Subcutaneous adipose tissue (tissue), 4 donors: ENCODE results near the gene ADGRG4. TPM values are rescaled to one million over a fixed set of nuclear protein-coding genes. Genes with fewer than 3 reads are reported as not detected.

ENCODE experiments used
- CTCF ChIP-seq: fragments of 450-650 bp; IDR thresholded peaks from one replicate; pipeline ENCODE4 v1.5.1; 2016; ENCODE audit warnings: low read depth, mild to moderate bottlenecking, control low read depth, antibody characterized with exemption, moderate library complexity
- total RNA-seq, 4 donors: library from RNA; depleted of rRNA; stranded (reverse); fragments of >200 nt; gene quantifications; one replicate each; pipeline ENCODE4 v1.1.0, GENCODE V29; 2016

ADGRG4 gene
- total RNA-seq, 4 donors from 2014 or later, result under 0.01 to 0.33 (median 0.08) TPM

- no peak for TF ChIP-seq CTCF
These were observed 2.3 kb downstream of the ADGRG4 start for GRCh38 chrX:136303041-136303440.

GRCh38 chrX:136304493-136304892 is 3.7 kb downstream of the ADGRG4 start:
- no peak for TF ChIP-seq CTCF

- no peak for TF ChIP-seq CTCF
These were observed 5.4 kb downstream of the ADGRG4 start for GRCh38 chrX:136306182-136306581.

GRCh38 chrX:136307471-136307870 is 6.7 kb downstream of the ADGRG4 start:
- TF ChIP-seq CTCF, result no peak

GRCh38 chrX:136310411-136310810 is 9.6 kb downstream of the ADGRG4 start:
- TF ChIP-seq CTCF, result no peak

- no peak for TF ChIP-seq CTCF
These were observed 17.4 kb downstream of the ADGRG4 start for GRCh38 chrX:136318156-136318555.

- TF ChIP-seq CTCF, result no peak
These were observed 18.3 kb downstream of the ADGRG4 start for GRCh38 chrX:136318895-136319597.
